Activated CD4-positive, alpha-beta T cell treated with anti-CD3 and anti-CD28 coated beads for 24 hours (primary cell): ENCODE results near the gene KCNJ15.

Source experiments
- DNase-seq, 2 donors: peaks; one replicate each; pipeline ENCODE4 v3.0.0-alpha.2; 2020; ENCODE audit warnings: low read depth in 2 of 2

KCNJ15 gene

GRCh38 chr21:38297871-38298270 lies 41.1 kb downstream of the KCNJ15 start:
- no peak for DNase-seq

GRCh38 chr21:38298832-38299231 lies 42.0 kb downstream of the KCNJ15 start:
- no peak for DNase-seq

- DNase-seq = no peak
These were observed 42.9 kb downstream of the KCNJ15 start for GRCh38 chr21:38299671-38300070.

- DNase-seq = no peak
These were observed 43.4 kb downstream of the KCNJ15 start for GRCh38 chr21:38300141-38300578.

- no peak for DNase-seq
These were observed 44.8 kb downstream of the KCNJ15 start for GRCh38 chr21:38301321-38302214.

- DNase-seq = no peak
These were observed 46.5 kb downstream of the KCNJ15 start for GRCh38 chr21:38303300-38303699.

- no peak for DNase-seq
These were observed 49.8 kb downstream of the KCNJ15 start for GRCh38 chr21:38306433-38307141.

- DNase-seq = no peak
These were observed 51.2 kb downstream of the KCNJ15 start for GRCh38 chr21:38307771-38308531.

- DNase-seq = no peak
These were observed 51.8 kb downstream of the KCNJ15 start for GRCh38 chr21:38308532-38309119.

GRCh38 chr21:38310646-38311485 lies 54.1 kb downstream of the KCNJ15 start:
- no peak for DNase-seq

- DNase-seq = no peak
These were observed 55.0 kb downstream of the KCNJ15 start for GRCh38 chr21:38311765-38312164.

- no peak for DNase-seq
These were observed 56.0 kb downstream of the KCNJ15 start for GRCh38 chr21:38312822-38313221.

GRCh38 chr21:38314558-38314957 lies 57.8 kb downstream of the KCNJ15 start:
- no peak for DNase-seq

GRCh38 chr21:38315122-38315521 lies 58.3 kb downstream of the KCNJ15 start:
- no peak for DNase-seq

- DNase-seq = no peak
These were observed 63.0 kb downstream of the KCNJ15 start for GRCh38 chr21:38319781-38320180.

- no peak for DNase-seq
These were observed 64.8 kb downstream of the KCNJ15 start for GRCh38 chr21:38321568-38321967.

GRCh38 chr21:38322311-38322950 lies 65.6 kb downstream of the KCNJ15 start:
- no peak for DNase-seq

GRCh38 chr21:38323721-38324531 lies 67.1 kb downstream of the KCNJ15 start:
- DNase-seq = no peak

GRCh38 chr21:38325216-38325615 lies 68.4 kb downstream of the KCNJ15 start:
- no peak for DNase-seq
